Temporal lobe (tissue), 1 donor: Measurements from ENCODE around the gene DCDC2C. TPM values are rescaled to one million over a fixed set of nuclear protein-coding genes. Genes with fewer than 3 reads are reported as not detected.

Experiments
- total RNA-seq: library from RNA; depleted of rRNA; stranded (reverse); fragments of >200 nt; gene quantifications from one replicate; pipeline ENCODE4 v1.2.3, GENCODE V29; 2014

The DCDC2C gene
- total RNA-seq, 1 donor from 2014 or later: 0.49 TPM

Other genes with a start within 250 kb of the DCDC2C start
- gene ADI1, start 184.0 kb upstream of the DCDC2C start, total RNA-seq: 10.8 TPM
- gene RNASEH1, start 145.2 kb upstream of the DCDC2C start, total RNA-seq: 22.1 TPM
- 602 TPM for gene RPS7, start 128.3 kb upstream of the DCDC2C start, total RNA-seq
- 0.25 TPM for gene COLEC11, start 108.5 kb upstream of the DCDC2C start, total RNA-seq
- not detected for gene ALLC, start 45.4 kb upstream of the DCDC2C start, total RNA-seq